AG09319 (cell line): ENCODE data around the gene SMIM23.
"Not testable (repeated sequence)": the region's sequence is repeated elsewhere in the genome, so short reads cannot be mapped to it uniquely, and the experiment has no call there.

Source experiments
- DNase-seq: peaks from one replicate; pipeline ENCODE4 v3.0.0-alpha.2; 2010; ENCODE audit warnings: low read depth; ENCODE audit errors: extremely low read depth
- CTCF ChIP-seq: IDR thresholded peaks from 2 replicates; pipeline ENCODE4 v1.5.1; 2011; ENCODE audit warnings: low read depth, mild to moderate bottlenecking, inconsistent platforms, low read length, moderate library complexity

SMIM23 gene

GRCh38 chr5:171773106-171773505, 12.5 kb upstream of the SMIM23 start:
- TF ChIP-seq CTCF = no peak
- DNase-seq = no peak

DNA sequence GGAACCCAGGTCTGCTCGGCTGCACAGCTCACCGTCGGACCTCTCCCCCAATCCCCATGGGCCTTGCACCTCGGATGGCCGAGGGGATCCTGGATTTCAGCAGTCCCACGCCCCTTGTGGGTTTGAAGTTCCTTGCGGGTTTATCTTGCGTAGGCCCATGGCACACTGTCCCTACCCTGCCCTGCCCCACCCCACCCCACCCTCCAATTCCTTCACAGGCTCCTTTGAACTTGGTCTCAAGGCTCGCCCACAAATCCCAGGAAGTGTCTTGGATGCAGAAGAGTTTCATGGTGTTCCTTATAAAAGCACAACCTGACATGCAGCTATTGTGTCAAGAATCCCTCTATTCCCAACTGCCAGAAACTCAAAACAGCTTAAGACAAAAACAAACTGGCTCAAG, 11.2 kb upstream of the SMIM23 start:
- no peak for TF ChIP-seq CTCF
- DNase-seq = no peak

GRCh38 chr5:171776213-171776612, 9.4 kb upstream of the SMIM23 start:
- TF ChIP-seq CTCF = no peak
- DNase-seq = no peak

GRCh38 chr5:171776770-171777759, 8.6 kb upstream of the SMIM23 start:
- TF ChIP-seq CTCF = no peak
- DNase-seq = no peak

- not testable (repeated sequence) for DNase-seq
Measured at GRCh38 chr5:171781744-171782143, 3.9 kb upstream of the SMIM23 start.

- TF ChIP-seq CTCF = no peak
Measured at GRCh38 chr5:171782332-171782966, 3.2 kb upstream of the SMIM23 start.

GRCh38 chr5:171783051-171783450, 2.6 kb upstream of the SMIM23 start:
- TF ChIP-seq CTCF = no peak
- DNase-seq = peak; percentile 8

More at GRCh38 chr5:171782332-171782966, 3.2 kb upstream of the SMIM23 start:
- no peak for DNase-seq
